Body of pancreas (tissue), 4 donors: ENCODE results near the gene ASTN2. TPM values are rescaled to one million over a fixed set of nuclear protein-coding genes. Genes with fewer than 3 reads are reported as not detected.

Source experiments
- ATAC-seq: fragments of 150-250 bp; one replicate; pipeline ENCODE4 v1.9.1; 2016
- DNase-seq, 4 donors: peaks; one replicate each; pipeline ENCODE4 v3.0.0-alpha.2; 2019
- H3K27ac ChIP-seq, 4 donors: fragments of 200-600 bp; sonication (generic); 1 replicate in 3 of 4; 2 replicates in 1 of 4; pipeline versions ENCODE4 v1.5.1 to v1.6.1; 2016 to 2019; ENCODE audit warnings: mild to moderate bottlenecking in 1 of 4, mixed read lengths in 1 of 4, moderate library complexity in 1 of 4
- H3K27me3 ChIP-seq, 2 donors: fragments of 200-600 bp; sonication (generic); one replicate each; pipeline ENCODE4 v1.6.0; 2016; ENCODE audit warnings: mild to moderate bottlenecking in 1 of 2
- H3K36me3 ChIP-seq, 2 donors: fragments of 200-600 bp; sonication (generic); replicated peaks in 1 of 2; 2 replicates each; pipeline ENCODE4 v1.5.1; 2016; ENCODE audit warnings: low read depth in 2 of 2; ENCODE audit not compliant: insufficient read depth in 1 of 2
- H3K4me1 ChIP-seq: fragments of 200-600 bp; sonication (generic); one replicate; pipeline ENCODE4 v1.6.0; 2016
- H3K4me3 ChIP-seq, 2 donors: fragments of 200-600 bp; sonication (generic); 1 replicate in 1 of 2; 2 replicates in 1 of 2; pipeline ENCODE4 v1.5.1; 2016 to 2019
- H3K9me3 ChIP-seq, 3 donors: fragments of 200-600 bp; sonication (generic); 1 replicate in 2 of 3; 2 replicates in 1 of 3; pipeline ENCODE4 v1.5.1; 2016
- CTCF ChIP-seq, 7 experiments: fragments of 450-650 bp in 4 of 7; fragments of 200-600 bp in 3 of 7; sonication (generic) in 3 of 7; IDR thresholded peaks; one replicate each; pipeline ENCODE4 v1.5.1; 2016 to 2019; ENCODE audit warnings: antibody characterized with exemption in 7 of 7
- POLR2A ChIP-seq, 3 donors: fragments of 450-650 bp; IDR thresholded peaks; one replicate each; pipeline ENCODE4 v1.6.1; 2016; ENCODE audit warnings: antibody characterized with exemption in 3 of 3, mild to moderate bottlenecking in 2 of 3
- WGBS, 2 donors: methylation state at CpG; one replicate each; pipeline ENCODE4 v1.1.5; 2017; 5-methylcytosine and 5-hydroxymethylcytosine counted together
- intact Hi-C: fragments of 100-400 bp; cut with DNase I; formaldehyde crosslinking; loops from one replicate; pipeline ENCODE4 v1.15.1; 2023
- total RNA-seq, 2 donors: library from RNA; depleted of rRNA; stranded (reverse); fragments of >200 nt; gene quantifications; one replicate each; pipeline ENCODE4 v1.1.0, GENCODE V29; 2016

Gene ASTN2
- total RNA-seq, 2 donors from 2014 or later = 8.2 to 9.6 TPM

GRCh38 chr9:117265253-117265652 lies 149.6 kb downstream of the ASTN2 start:
- no peak overlapping the region for H3K27ac ChIP-seq
- H3K4me3 ChIP-seq = no peak overlapping the region
- no peaks in the 10 kb centered on the region for H3K4me1 ChIP-seq
- no peaks in the 10 kb centered on the region for H3K9me3 ChIP-seq
- H3K36me3 ChIP-seq = no peaks in the 10 kb centered on the region
- ATAC-seq = no peak
- 71 to 78% methylated on average over 4 of the region's 4 CpGs for WGBS, 2 donors
- TF ChIP-seq CTCF (IDR thresholded peaks at IDR 0.05) (no peak), POLR2A (IDR thresholded peaks at IDR 0.05) (no peak)
- intact Hi-C loops = no loop called here
- no peaks in the 10 kb centered on the region for H3K27me3 ChIP-seq
- no peak for DNase-seq

GRCh38 chr9:117258184-117258866 lies 156.5 kb downstream of the ASTN2 start:
- Histone ChIP-seq H3K36me3 (no peaks in the 10 kb centered on the region), H3K27ac (no peak overlapping the region), H3K4me3 (no peak overlapping the region), H3K27me3 (no peaks in the 10 kb centered on the region), H3K4me1 (no peaks in the 10 kb centered on the region), H3K9me3 (no peaks in the 10 kb centered on the region)
- no peak for ATAC-seq
- TF ChIP-seq POLR2A (IDR thresholded peaks at IDR 0.05) (no peak), CTCF (IDR thresholded peaks at IDR 0.05) (no peak)
- intact Hi-C loops = no loop called here
- DNase-seq = no peak
- 74 to 75% methylated on average over 8 of the region's 8 CpGs for WGBS, 2 donors

GRCh38 chr9:117253261-117253660 lies 161.6 kb downstream of the ASTN2 start:
- intact Hi-C loops = no loop called here
- no peaks in the 10 kb centered on the region for H3K27me3 ChIP-seq
- DNase-seq (no peak), ATAC-seq (no peak)
- 39 to 50% methylated on average over 2 of the region's 2 CpGs for WGBS, 2 donors
- TF ChIP-seq CTCF (IDR thresholded peaks at IDR 0.05) (no peak), POLR2A (IDR thresholded peaks at IDR 0.05) (no peak)
- no peak overlapping the region for H3K4me3 ChIP-seq
- no peaks in the 10 kb centered on the region for H3K4me1 ChIP-seq
- no peaks in the 10 kb centered on the region for H3K36me3 ChIP-seq
- no peak overlapping the region for H3K27ac ChIP-seq
- H3K9me3 ChIP-seq = no peaks in the 10 kb centered on the region

- intact Hi-C loops = no loop called here
- Histone ChIP-seq H3K27ac (no peak overlapping the region), H3K36me3 (no peaks in the 10 kb centered on the region), H3K9me3 (no peaks in the 10 kb centered on the region), H3K4me3 (no peak overlapping the region), H3K27me3 (no peaks in the 10 kb centered on the region), H3K4me1 (no peaks in the 10 kb centered on the region)
- TF ChIP-seq CTCF (IDR thresholded peaks at IDR 0.05) (no peak), POLR2A (IDR thresholded peaks at IDR 0.05) (no peak)
- ATAC-seq (no peak), DNase-seq (no peak)
- 87 to 88% methylated on average over 3 of the region's 3 CpGs for WGBS, 2 donors
These were observed 164.1 kb downstream of the ASTN2 start for GRCh38 chr9:117250610-117251215.

GRCh38 chr9:117249799-117250198 lies 165.1 kb downstream of the ASTN2 start:
- Histone ChIP-seq H3K27ac (no peak overlapping the region), H3K9me3 (no peaks in the 10 kb centered on the region), H3K4me1 (no peaks in the 10 kb centered on the region), H3K4me3 (no peak overlapping the region), H3K27me3 (no peaks in the 10 kb centered on the region), H3K36me3 (no peaks in the 10 kb centered on the region)
- no peak for TF ChIP-seq CTCF (IDR thresholded peaks at IDR 0.05)
- TF ChIP-seq POLR2A (IDR thresholded peaks at IDR 0.05) = no peak
- ATAC-seq (no peak), DNase-seq (no peak)
- 85 to 88% methylated on average over 3 of the region's 3 CpGs for WGBS, 2 donors
- intact Hi-C loops = no loop called here
